ENCODE measurements around the gene MTF1. TPM values are rescaled to one million over a fixed set of nuclear protein-coding genes. Genes with fewer than 3 reads are reported as not detected.
A peak's percentile ranks its signal among the peaks of the same experiment; 100 is the strongest.

Gene MTF1
- total RNA-seq, 1 donor from 2014 or later = 2.0 TPM

- no peak for DNase-seq (ENCODE audit: low read depth in 2 of 2)
Observed at GRCh38 chr1:37831809-37832208, 27.6 kb downstream of the MTF1 start.

GRCh38 chr1:37831109-37831508 is 28.3 kb downstream of the MTF1 start:
- DNase-seq (ENCODE audit: low read depth in 2 of 2) = no peak

- no peak for DNase-seq (ENCODE audit: low read depth in 2 of 2)
Observed at GRCh38 chr1:37828410-37829074, 30.9 kb downstream of the MTF1 start.

GRCh38 chr1:37825506-37825905 is 33.9 kb downstream of the MTF1 start:
- peak in 1 of 2 donors; percentile 42 for DNase-seq (ENCODE audit: low read depth in 2 of 2)

GRCh38 chr1:37824001-37824400 is 35.4 kb downstream of the MTF1 start:
- no peak for DNase-seq (ENCODE audit: low read depth in 2 of 2)

GRCh38 chr1:37822906-37823815 is 36.2 kb downstream of the MTF1 start:
- peak in 1 of 2 donors; percentile 45 for DNase-seq (ENCODE audit: low read depth in 2 of 2)

GRCh38 chr1:37821481-37821880 is 37.9 kb downstream of the MTF1 start:
- no peak for DNase-seq (ENCODE audit: low read depth in 2 of 2)

- peak in 1 of 2 donors; percentile 20 for DNase-seq (ENCODE audit: low read depth in 2 of 2)
Observed at GRCh38 chr1:37817481-37817880, 41.9 kb downstream of the MTF1 start.

GRCh38 chr1:37814252-37814651 is 45.1 kb downstream of the MTF1 start:
- DNase-seq (ENCODE audit: low read depth in 2 of 2) = no peak

GRCh38 chr1:37813529-37814145 is 45.8 kb downstream of the MTF1 start:
- DNase-seq (ENCODE audit: low read depth in 2 of 2) = no peak

GRCh38 chr1:37811027-37811655 is 48.3 kb downstream of the MTF1 start:
- peak; percentile 82 to 91 for DNase-seq (ENCODE audit: low read depth in 2 of 2)

GRCh38 chr1:37809942-37810341 is 49.5 kb downstream of the MTF1 start:
- DNase-seq (ENCODE audit: low read depth in 2 of 2) = no peak

GRCh38 chr1:37808369-37809319 is 50.7 kb downstream of the MTF1 start:
- peak; percentile 81 to 83 for DNase-seq (ENCODE audit: low read depth in 2 of 2)

- peak; percentile 96 for DNase-seq (ENCODE audit: low read depth in 2 of 2)
Observed at GRCh38 chr1:37807555-37808368, 51.6 kb downstream of the MTF1 start, which contains the start of the genes C1orf122 and YRDC. Gene C1orf122 (plus strand): TSS chr1:37807790. CDS start chr1:37808405, 615 bp downstream. Gene YRDC (minus strand): TSS chr1:37808208. CDS start chr1:37808180, 28 bp downstream.

GRCh38 chr1:37807220-37807554 is 52.2 kb downstream of the MTF1 start:
- no peak for DNase-seq (ENCODE audit: low read depth in 2 of 2)

- no peak for DNase-seq (ENCODE audit: low read depth in 2 of 2)
Observed at GRCh38 chr1:37802439-37802838, 57.0 kb downstream of the MTF1 start.

GRCh38 chr1:37797750-37798345 is 61.5 kb downstream of the MTF1 start:
- DNase-seq (ENCODE audit: low read depth in 2 of 2) = no peak

- DNase-seq (ENCODE audit: low read depth in 2 of 2) = peak; percentile 49 to 54
Observed at GRCh38 chr1:37795340-37796125, 63.9 kb downstream of the MTF1 start.
